SU-DHL-6 (cell line): ENCODE data around the gene GALNT17.

Source experiments
- EZH2phosphoT487 ChIP-seq: fragments of 200-600 bp; sonication (generic), shearing (Covaris generic); conservative IDR thresholded peaks from 2 replicates; pipeline ENCODE4 v1.6.1; 2018; ENCODE audit warnings: mild to moderate bottlenecking, antibody characterized with exemption, low read length, moderate library complexity, mixed read lengths
- TF ChIP-seq, protein P1 (sequence below): fragments of 200-600 bp; sonication (generic); IDR thresholded peaks from one replicate; pipeline ENCODE4 v1.5.1; 2017; ENCODE audit warnings: antibody characterized with exemption, mild to moderate bottlenecking, low read length, moderate library complexity; ENCODE audit not compliant: insufficient read depth, poor library complexity, severe bottlenecking

DNA sequence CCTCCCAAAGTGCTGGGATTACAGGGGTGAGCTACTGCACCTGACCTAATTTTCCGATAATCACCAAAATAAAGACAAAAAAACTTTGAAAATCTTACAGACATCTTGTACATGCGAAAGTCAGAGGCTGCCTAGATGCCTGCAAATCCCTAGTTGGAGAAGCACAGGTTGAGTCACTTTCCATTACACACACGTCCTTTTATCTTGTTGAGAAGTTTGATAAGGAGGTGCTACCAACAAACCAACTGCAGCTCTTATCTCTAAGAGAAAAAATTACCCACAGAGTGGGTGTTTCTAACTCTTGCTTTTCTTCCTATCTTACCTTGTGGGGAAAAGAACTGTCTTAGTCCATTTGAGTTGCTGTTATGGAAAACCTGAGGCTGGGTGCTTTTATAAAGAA lies 589.8 kb downstream of the GALNT17 start:
- TF ChIP-seq, protein P1, sequence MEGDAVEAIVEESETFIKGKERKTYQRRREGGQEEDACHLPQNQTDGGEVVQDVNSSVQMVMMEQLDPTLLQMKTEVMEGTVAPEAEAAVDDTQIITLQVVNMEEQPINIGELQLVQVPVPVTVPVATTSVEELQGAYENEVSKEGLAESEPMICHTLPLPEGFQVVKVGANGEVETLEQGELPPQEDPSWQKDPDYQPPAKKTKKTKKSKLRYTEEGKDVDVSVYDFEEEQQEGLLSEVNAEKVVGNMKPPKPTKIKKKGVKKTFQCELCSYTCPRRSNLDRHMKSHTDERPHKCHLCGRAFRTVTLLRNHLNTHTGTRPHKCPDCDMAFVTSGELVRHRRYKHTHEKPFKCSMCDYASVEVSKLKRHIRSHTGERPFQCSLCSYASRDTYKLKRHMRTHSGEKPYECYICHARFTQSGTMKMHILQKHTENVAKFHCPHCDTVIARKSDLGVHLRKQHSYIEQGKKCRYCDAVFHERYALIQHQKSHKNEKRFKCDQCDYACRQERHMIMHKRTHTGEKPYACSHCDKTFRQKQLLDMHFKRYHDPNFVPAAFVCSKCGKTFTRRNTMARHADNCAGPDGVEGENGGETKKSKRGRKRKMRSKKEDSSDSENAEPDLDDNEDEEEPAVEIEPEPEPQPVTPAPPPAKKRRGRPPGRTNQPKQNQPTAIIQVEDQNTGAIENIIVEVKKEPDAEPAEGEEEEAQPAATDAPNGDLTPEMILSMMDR: no peak
- TF ChIP-seq EZH2phosphoT487: no peak
